CD4-positive, alpha-beta memory T cell (primary cell): ENCODE data around the gene MCM3AP. TPM values are rescaled to one million over a fixed set of nuclear protein-coding genes. Genes with fewer than 3 reads are reported as not detected.

Experiments used
- CTCF ChIA-PET: fragments of 350-600 bp; sonication (Branson Sonifier 250); formaldehyde crosslinking; loops from one replicate; lab custom pipeline; 2021; ENCODE audit warnings: inconsistent platforms; ENCODE audit not compliant: partially characterized antibody; lab: Charles Lee
- POLR2A ChIA-PET: fragments of 350-600 bp; sonication (Branson Sonifier 250); formaldehyde crosslinking; loops from one replicate; lab custom pipeline; 2021; ENCODE audit not compliant: partially characterized antibody; lab: Charles Lee
- DNase-seq, 5 donors: peaks; one replicate each; pipeline versions ENCODE4 v3.0.0 to v3.0.0-alpha.2; 2020 to 2022; ENCODE audit warnings: mixed read lengths in 1 of 5
- H3K27ac ChIP-seq: one replicate; pipeline ENCODE4 v1.7.0; 2013; ENCODE audit warnings: low read depth, low read length
- H3K27me3 ChIP-seq: 2 replicates; pipeline ENCODE4 v1.7.0; 2013; ENCODE audit warnings: mild to moderate bottlenecking, low read length, moderate library complexity; ENCODE audit not compliant: insufficient read depth
- H3K36me3 ChIP-seq: 2 replicates; pipeline ENCODE4 v1.7.0; 2013; ENCODE audit warnings: mild to moderate bottlenecking, low read length, moderate library complexity; ENCODE audit not compliant: insufficient read depth
- H3K4me1 ChIP-seq: 2 replicates; pipeline ENCODE4 v1.7.0; 2013; ENCODE audit warnings: mild to moderate bottlenecking, low read length, moderate library complexity; ENCODE audit not compliant: insufficient read depth
- H3K4me3 ChIP-seq, 2 donors: one replicate each; pipeline ENCODE4 v1.7.0; 2013; ENCODE audit warnings: low read length in 2 of 2, mild to moderate bottlenecking in 1 of 2
- H3K9me3 ChIP-seq, 2 donors: one replicate each; pipeline ENCODE4 v1.7.0; 2013; ENCODE audit warnings: low read length in 2 of 2, control low read depth in 1 of 2; ENCODE audit not compliant: control insufficient read depth in 1 of 2
- H3K27ac Mint-ChIP-seq, 7 donors: one replicate each; pipeline ENCODE4 v1.8.0; 2020 to 2021; ENCODE audit warnings: mixed read lengths in 7 of 7, mild to moderate bottlenecking in 6 of 7, inconsistent platforms in 3 of 7, moderate library complexity in 3 of 7
- H3K27me3 Mint-ChIP-seq, 2 donors: one replicate each; pipeline ENCODE4 v1.8.0; 2020 to 2021; ENCODE audit warnings: mixed read lengths in 2 of 2
- H3K36me3 Mint-ChIP-seq, 2 donors: one replicate each; pipeline ENCODE4 v1.8.0; 2020 to 2021; ENCODE audit warnings: mixed read lengths in 2 of 2, inconsistent platforms in 1 of 2, mild to moderate bottlenecking in 1 of 2
- H3K4me1 Mint-ChIP-seq, 4 donors: one replicate each; pipeline ENCODE4 v1.8.0; 2020 to 2021; ENCODE audit warnings: mixed read lengths in 4 of 4, mild to moderate bottlenecking in 1 of 4
- H3K4me3 Mint-ChIP-seq, 8 donors: one replicate each; pipeline ENCODE4 v1.8.0; 2020 to 2021; ENCODE audit warnings: mixed read lengths in 8 of 8, mild to moderate bottlenecking in 7 of 8, moderate library complexity in 6 of 8, inconsistent platforms in 3 of 8
- H3K9me3 Mint-ChIP-seq, 8 donors: one replicate each; pipeline ENCODE4 v1.8.0; 2020 to 2021; ENCODE audit warnings: mixed read lengths in 8 of 8, mild to moderate bottlenecking in 5 of 8, inconsistent platforms in 3 of 8, moderate library complexity in 1 of 8
- intact Hi-C: fragments of 100-400 bp; cut with micrococcal nuclease; formaldehyde crosslinking; loops from one replicate; pipeline ENCODE4 v1.15.1; 2023
- polyA plus RNA-seq, 2 donors: library from polyadenylated mRNA; unstranded; fragments of 300-500 nt; fragmentation: Illumina TruSeq; gene quantifications; one replicate each; pipeline ENCODE4 v1.2.3, GENCODE V29; 2021
- total RNA-seq, 2 experiments: library from RNA; stranded (reverse); gene quantifications; one replicate each; pipeline ENCODE4 v1.2.3, GENCODE V29; 2021

MCM3AP gene
- total and polyA plus RNA-seq, 4 experiments from 2014 or later = 14.9 to 168 (median 100) TPM

- H3K4me3 ChIP-seq = no peak overlapping the region
- intact Hi-C loops = no loop called here
- Mint-ChIP-seq H3K36me3 (peaks cover 30 to 52% of the 10 kb centered on the region in 2 donors), H3K4me3 (no peak overlapping the region), H3K4me1 (no peaks in the 10 kb centered on the region), H3K9me3 (no peaks in the 10 kb centered on the region), H3K27ac (peak overlapping the region in 1 of 7 donors; percentile 82), H3K27me3 (no peaks in the 10 kb centered on the region)
- peaks cover 60% of the 10 kb centered on the region for H3K36me3 ChIP-seq
- no peak overlapping the region for H3K27ac ChIP-seq
- H3K27me3 ChIP-seq = no peaks in the 10 kb centered on the region
- CTCF ChIA-PET = no interaction called here
- POLR2A ChIA-PET = no interaction called here
- DNase-seq = no peak
- no peaks in the 10 kb centered on the region for H3K4me1 ChIP-seq
- H3K9me3 ChIP-seq = no peaks in the 10 kb centered on the region
Measured at GRCh38 chr21:46264046-46264689, 21.2 kb downstream of the MCM3AP start.

GRCh38 chr21:46256501-46256994 is 28.9 kb downstream of the MCM3AP start:
- Mint-ChIP-seq H3K9me3 (no peaks in the 10 kb centered on the region), H3K4me3 (no peak overlapping the region), H3K27me3 (no peaks in the 10 kb centered on the region), H3K4me1 (peaks cover 15 to 26% (median 20%) of the 10 kb centered on the region in 4 donors), H3K27ac (no peak overlapping the region), H3K36me3 (peaks cover 57 to 73% of the 10 kb centered on the region in 2 donors)
- Histone ChIP-seq H3K4me1 (peaks cover 17% of the 10 kb centered on the region), H3K27me3 (no peaks in the 10 kb centered on the region), H3K27ac (no peak overlapping the region), H3K4me3 (no peak overlapping the region), H3K36me3 (peaks cover 48% of the 10 kb centered on the region), H3K9me3 (no peaks in the 10 kb centered on the region)
- intact Hi-C loops = no loop called here
- POLR2A ChIA-PET = no interaction called here
- peak in 1 of 5 donors; percentile 36 for DNase-seq
- CTCF ChIA-PET = no interaction called here

- Mint-ChIP-seq H3K36me3 (peaks cover 59 to 72% of the 10 kb centered on the region in 2 donors), H3K4me1 (peaks cover 16 to 28% (median 22%) of the 10 kb centered on the region in 4 donors), H3K4me3 (no peak overlapping the region), H3K27me3 (no peaks in the 10 kb centered on the region), H3K9me3 (no peaks in the 10 kb centered on the region), H3K27ac (peak overlapping the region in 1 of 7 donors; percentile 68)
- Histone ChIP-seq H3K9me3 (no peaks in the 10 kb centered on the region), H3K4me3 (no peak overlapping the region), H3K36me3 (peaks cover 43% of the 10 kb centered on the region), H3K4me1 (peaks cover 21% of the 10 kb centered on the region), H3K27me3 (no peaks in the 10 kb centered on the region), H3K27ac (no peak overlapping the region)
- DNase-seq = no peak
- intact Hi-C loops = no loop called here
- POLR2A ChIA-PET = no interaction called here
- CTCF ChIA-PET = no interaction called here
Measured at GRCh38 chr21:46255758-46256337, 29.6 kb downstream of the MCM3AP start.

GRCh38 chr21:46255166-46255565 is 30.2 kb downstream of the MCM3AP start:
- Mint-ChIP-seq H3K4me3 (no peak overlapping the region), H3K4me1 (peaks cover 22 to 35% (median 28%) of the 10 kb centered on the region in 4 donors), H3K27ac (peak overlapping the region in 4 of 7 donors; percentile 46 to 80 (median 70)), H3K36me3 (peaks cover 61 to 74% of the 10 kb centered on the region in 2 donors), H3K9me3 (no peaks in the 10 kb centered on the region), H3K27me3 (no peaks in the 10 kb centered on the region)
- Histone ChIP-seq H3K4me3 (no peak overlapping the region), H3K9me3 (no peaks in the 10 kb centered on the region), H3K27ac (no peak overlapping the region), H3K4me1 (peaks cover 28% of the 10 kb centered on the region), H3K27me3 (no peaks in the 10 kb centered on the region), H3K36me3 (peaks cover 39% of the 10 kb centered on the region)
- DNase-seq = no peak
- ChIA-PET CTCF (interaction anchor here (0.6 kb wide), 1 partner anchor 1427 kb away, joined by 4 read pairs; no protein-coding TSS in a partner anchor), POLR2A (interaction anchor here (0.9 kb wide), 1 partner anchor 379 kb away, joined by 4 read pairs; no protein-coding TSS in a partner anchor)
- intact Hi-C loops = no loop called here

GRCh38 chr21:46254208-46254975 is 31.0 kb downstream of the MCM3AP start:
- H3K4me3 Mint-ChIP-seq = peak overlapping the region in 6 of 8 donors; percentile 10 to 76 (median 62)
- CTCF ChIA-PET = interaction anchor here (0.6 kb wide), 1 partner anchor 1426 kb away, joined by 4 read pairs; no protein-coding TSS in a partner anchor

GRCh38 chr21:46253610-46254124 is 31.7 kb downstream of the MCM3AP start:
- peak overlapping the region; percentile 19 for H3K27ac ChIP-seq
- Mint-ChIP-seq H3K4me3 (peak overlapping the region in 7 of 8 donors; percentile 1 to 76 (median 50)), H3K36me3 (peaks cover 69 to 82% of the 10 kb centered on the region in 2 donors), H3K27me3 (no peaks in the 10 kb centered on the region), H3K4me1 (peaks cover 26 to 37% (median 33%) of the 10 kb centered on the region in 4 donors), H3K9me3 (peaks cover 0 to 2% (median 0%) of the 10 kb centered on the region in 8 donors), H3K27ac (peak overlapping the region; percentile 82 to 98 (median 94))
- ChIA-PET CTCF (interaction anchor here (0.8 kb wide), 1 partner anchor 110 kb away, joined by 3 read pairs; no protein-coding TSS in a partner anchor), POLR2A (interaction anchor here (1.0 to 1.3 kb wide), 2 partner anchors 26 to 32 kb away, joined by 3 read pairs; partner anchors contain the start of genes LSS, MCM3AP and YBEY)
- no peaks in the 10 kb centered on the region for H3K9me3 ChIP-seq
- H3K36me3 ChIP-seq = peaks cover 35% of the 10 kb centered on the region
- peak; percentile 41 to 81 (median 53) for DNase-seq
- H3K4me1 ChIP-seq = peaks cover 32% of the 10 kb centered on the region
- H3K27me3 ChIP-seq = no peaks in the 10 kb centered on the region
- no peak overlapping the region for H3K4me3 ChIP-seq
- intact Hi-C loops = no loop called here

More at GRCh38 chr21:46254208-46254975, 31.0 kb downstream of the MCM3AP start:
- peaks cover 32% of the 10 kb centered on the region for H3K4me1 ChIP-seq
- H3K36me3 ChIP-seq = peaks cover 39% of the 10 kb centered on the region
- peaks cover 69 to 81% of the 10 kb centered on the region in 2 donors for H3K36me3 Mint-ChIP-seq
- POLR2A ChIA-PET = interaction anchor here (0.9 to 1.3 kb wide), 3 partner anchors 26 to 380 kb away, joined by 3 to 4 read pairs (median 3); partner anchors contain the start of genes LSS, MCM3AP and YBEY
- no peaks in the 10 kb centered on the region for H3K9me3 Mint-ChIP-seq
- DNase-seq = no peak
- peaks cover 26 to 37% (median 32%) of the 10 kb centered on the region in 4 donors for H3K4me1 Mint-ChIP-seq
- peak overlapping the region; percentile 82 to 98 (median 94) for H3K27ac Mint-ChIP-seq
- no peaks in the 10 kb centered on the region for H3K9me3 ChIP-seq
- H3K27ac ChIP-seq = peak overlapping the region; percentile 19
- no peaks in the 10 kb centered on the region for H3K27me3 ChIP-seq
- intact Hi-C loops = no loop called here
- no peaks in the 10 kb centered on the region for H3K27me3 Mint-ChIP-seq
- H3K4me3 ChIP-seq = no peak overlapping the region
